ENCODE data around the gene HNRNPLL.
"Not testable (repeated sequence)": the region's sequence is repeated elsewhere in the genome, so short reads cannot be mapped to it uniquely, and the experiment has no call there.

Gene HNRNPLL

GRCh38 chr2:38549851-38550250, 52.9 kb downstream of the HNRNPLL start:
- no peak overlapping the region for H3K4me3 ChIP-seq (ENCODE audit: low read depth in 1 of 2, low read length in 2 of 2)
- H3K27ac ChIP-seq (ENCODE audit: low read length) = no peak overlapping the region
- peaks cover 0 to 10% of the 10 kb centered on the region in 2 donors for H3K36me3 ChIP-seq (ENCODE audit: control insufficient read depth in 1 of 2, insufficient read depth in 2 of 2, low read length in 2 of 2)
- no peaks in the 10 kb centered on the region for H3K4me1 ChIP-seq (ENCODE audit: control insufficient read depth in 1 of 2, insufficient read depth in 2 of 2, low read length in 2 of 2)
- no peaks in the 10 kb centered on the region for H3K9me3 ChIP-seq (ENCODE audit: control insufficient read depth in 1 of 2, low read length in 2 of 2)
- H3K27me3 ChIP-seq (ENCODE audit: low read depth, low read length) = no peaks in the 10 kb centered on the region

GRCh38 chr2:38549071-38549704, 53.5 kb downstream of the HNRNPLL start:
- Histone ChIP-seq H3K27ac (ENCODE audit: low read length) (no peak overlapping the region), H3K4me3 (ENCODE audit: low read depth in 1 of 2, low read length in 2 of 2) (no peak overlapping the region), H3K36me3 (ENCODE audit: control insufficient read depth in 1 of 2, insufficient read depth in 2 of 2, low read length in 2 of 2) (peaks cover 0 to 10% of the 10 kb centered on the region in 2 donors), H3K27me3 (ENCODE audit: low read depth, low read length) (no peaks in the 10 kb centered on the region), H3K9me3 (ENCODE audit: control insufficient read depth in 1 of 2, low read length in 2 of 2) (no peaks in the 10 kb centered on the region), H3K4me1 (ENCODE audit: control insufficient read depth in 1 of 2, insufficient read depth in 2 of 2, low read length in 2 of 2) (no peaks in the 10 kb centered on the region)

GRCh38 chr2:38547791-38548190, 54.9 kb downstream of the HNRNPLL start:
- Histone ChIP-seq H3K27ac (ENCODE audit: low read length) (no peak overlapping the region), H3K4me1 (ENCODE audit: control insufficient read depth in 1 of 2, insufficient read depth in 2 of 2, low read length in 2 of 2) (no peaks in the 10 kb centered on the region), H3K4me3 (ENCODE audit: low read depth in 1 of 2, low read length in 2 of 2) (no peak overlapping the region), H3K36me3 (ENCODE audit: control insufficient read depth in 1 of 2, insufficient read depth in 2 of 2, low read length in 2 of 2) (peaks cover 0 to 10% of the 10 kb centered on the region in 2 donors), H3K9me3 (ENCODE audit: control insufficient read depth in 1 of 2, low read length in 2 of 2) (no peaks in the 10 kb centered on the region), H3K27me3 (ENCODE audit: low read depth, low read length) (no peaks in the 10 kb centered on the region)

GRCh38 chr2:38546585-38546984, 56.1 kb downstream of the HNRNPLL start:
- no peaks in the 10 kb centered on the region for H3K9me3 ChIP-seq (ENCODE audit: control insufficient read depth in 1 of 2, low read length in 2 of 2)
- peaks cover 0 to 2% of the 10 kb centered on the region in 2 donors for H3K36me3 ChIP-seq (ENCODE audit: control insufficient read depth in 1 of 2, insufficient read depth in 2 of 2, low read length in 2 of 2)
- H3K27ac ChIP-seq (ENCODE audit: low read length) = no peak overlapping the region
- H3K27me3 ChIP-seq (ENCODE audit: low read depth, low read length) = no peaks in the 10 kb centered on the region
- H3K4me3 ChIP-seq (ENCODE audit: low read depth in 1 of 2, low read length in 2 of 2) = no peak overlapping the region
- peaks cover 0 to 2% of the 10 kb centered on the region in 2 donors for H3K4me1 ChIP-seq (ENCODE audit: control insufficient read depth in 1 of 2, insufficient read depth in 2 of 2, low read length in 2 of 2)

- Histone ChIP-seq H3K27me3 (ENCODE audit: low read depth, low read length) (no peaks in the 10 kb centered on the region), H3K36me3 (ENCODE audit: control insufficient read depth in 1 of 2, insufficient read depth in 2 of 2, low read length in 2 of 2) (no peaks in the 10 kb centered on the region), H3K4me1 (ENCODE audit: control insufficient read depth in 1 of 2, insufficient read depth in 2 of 2, low read length in 2 of 2) (peaks cover 0 to 7% of the 10 kb centered on the region in 2 donors), H3K27ac (ENCODE audit: low read length) (no peak overlapping the region), H3K4me3 (ENCODE audit: low read depth in 1 of 2, low read length in 2 of 2) (no peak overlapping the region), H3K9me3 (ENCODE audit: control insufficient read depth in 1 of 2, low read length in 2 of 2) (no peaks in the 10 kb centered on the region)
Observed at GRCh38 chr2:38546064-38546463, 56.7 kb downstream of the HNRNPLL start.

- H3K4me3 ChIP-seq (ENCODE audit: low read depth in 1 of 2, low read length in 2 of 2); H3K27ac ChIP-seq (ENCODE audit: low read length); H3K27me3 ChIP-seq (ENCODE audit: low read depth, low read length); H3K9me3 ChIP-seq (ENCODE audit: control insufficient read depth in 1 of 2, low read length in 2 of 2); H3K36me3 ChIP-seq (ENCODE audit: control insufficient read depth in 1 of 2, insufficient read depth in 2 of 2, low read length in 2 of 2): not testable (repeated sequence)
- H3K4me1 ChIP-seq (ENCODE audit: control insufficient read depth in 1 of 2, insufficient read depth in 2 of 2, low read length in 2 of 2) = peaks cover 0 to 19% of the 10 kb centered on the region in 2 donors
Observed at GRCh38 chr2:38542248-38542631, 60.5 kb downstream of the HNRNPLL start.

- Histone ChIP-seq H3K9me3 (ENCODE audit: control insufficient read depth in 1 of 2, low read length in 2 of 2) (no peaks in the 10 kb centered on the region), H3K4me3 (ENCODE audit: low read depth in 1 of 2, low read length in 2 of 2) (no peak overlapping the region), H3K27ac (ENCODE audit: low read length) (no peak overlapping the region), H3K36me3 (ENCODE audit: control insufficient read depth in 1 of 2, insufficient read depth in 2 of 2, low read length in 2 of 2) (no peaks in the 10 kb centered on the region), H3K27me3 (ENCODE audit: low read depth, low read length) (no peaks in the 10 kb centered on the region), H3K4me1 (ENCODE audit: control insufficient read depth in 1 of 2, insufficient read depth in 2 of 2, low read length in 2 of 2) (peaks cover 0 to 19% of the 10 kb centered on the region in 2 donors)
Observed at GRCh38 chr2:38540580-38541286, 62.0 kb downstream of the HNRNPLL start.

- no peaks in the 10 kb centered on the region for H3K36me3 ChIP-seq (ENCODE audit: control insufficient read depth in 1 of 2, insufficient read depth in 2 of 2, low read length in 2 of 2)
- no peaks in the 10 kb centered on the region for H3K9me3 ChIP-seq (ENCODE audit: control insufficient read depth in 1 of 2, low read length in 2 of 2)
- peaks cover 0 to 19% of the 10 kb centered on the region in 2 donors for H3K4me1 ChIP-seq (ENCODE audit: control insufficient read depth in 1 of 2, insufficient read depth in 2 of 2, low read length in 2 of 2)
- H3K27me3 ChIP-seq (ENCODE audit: low read depth, low read length) = no peaks in the 10 kb centered on the region
- H3K4me3 ChIP-seq (ENCODE audit: low read depth in 1 of 2, low read length in 2 of 2) = no peak overlapping the region
- no peak overlapping the region for H3K27ac ChIP-seq (ENCODE audit: low read length)
Observed at GRCh38 chr2:38539086-38539485, 63.6 kb downstream of the HNRNPLL start.

- Histone ChIP-seq H3K36me3 (ENCODE audit: control insufficient read depth in 1 of 2, insufficient read depth in 2 of 2, low read length in 2 of 2) (no peaks in the 10 kb centered on the region), H3K9me3 (ENCODE audit: control insufficient read depth in 1 of 2, low read length in 2 of 2) (no peaks in the 10 kb centered on the region), H3K27me3 (ENCODE audit: low read depth, low read length) (no peaks in the 10 kb centered on the region), H3K4me1 (ENCODE audit: control insufficient read depth in 1 of 2, insufficient read depth in 2 of 2, low read length in 2 of 2) (peaks cover 0 to 20% of the 10 kb centered on the region in 2 donors), H3K4me3 (ENCODE audit: low read depth in 1 of 2, low read length in 2 of 2) (no peak overlapping the region), H3K27ac (ENCODE audit: low read length) (no peak overlapping the region)
Observed at GRCh38 chr2:38537937-38538525, 64.7 kb downstream of the HNRNPLL start.

GRCh38 chr2:38537296-38537695, 65.4 kb downstream of the HNRNPLL start:
- not testable (repeated sequence) for H3K9me3 ChIP-seq (ENCODE audit: control insufficient read depth in 1 of 2, low read length in 2 of 2); H3K36me3 ChIP-seq (ENCODE audit: control insufficient read depth in 1 of 2, insufficient read depth in 2 of 2, low read length in 2 of 2); H3K4me3 ChIP-seq (ENCODE audit: low read depth in 1 of 2, low read length in 2 of 2); H3K27ac ChIP-seq (ENCODE audit: low read length); H3K27me3 ChIP-seq (ENCODE audit: low read depth, low read length)
- H3K4me1 ChIP-seq (ENCODE audit: control insufficient read depth in 1 of 2, insufficient read depth in 2 of 2, low read length in 2 of 2) = peaks cover 0 to 23% of the 10 kb centered on the region in 2 donors

GRCh38 chr2:38535744-38536506, 66.8 kb downstream of the HNRNPLL start:
- H3K36me3 ChIP-seq (ENCODE audit: control insufficient read depth in 1 of 2, insufficient read depth in 2 of 2, low read length in 2 of 2) = no peaks in the 10 kb centered on the region
- H3K27ac ChIP-seq (ENCODE audit: low read length) = no peak overlapping the region
- H3K27me3 ChIP-seq (ENCODE audit: low read depth, low read length) = no peaks in the 10 kb centered on the region
- peak overlapping the region; percentile 61 to 68 for H3K4me3 ChIP-seq (ENCODE audit: low read depth in 1 of 2, low read length in 2 of 2)
- H3K4me1 ChIP-seq (ENCODE audit: control insufficient read depth in 1 of 2, insufficient read depth in 2 of 2, low read length in 2 of 2) = peaks cover 0 to 14% of the 10 kb centered on the region in 2 donors
- no peaks in the 10 kb centered on the region for H3K9me3 ChIP-seq (ENCODE audit: control insufficient read depth in 1 of 2, low read length in 2 of 2)

Data from muscle layer of duodenum (tissue), 2 donors.